ENCODE measurements around the gene OSGIN1. TPM values are rescaled to one million over a fixed set of nuclear protein-coding genes. Genes with fewer than 3 reads are reported as not detected.
"Not testable (repeated sequence)": the region's sequence is repeated elsewhere in the genome, so short reads cannot be mapped to it uniquely, and the experiment has no call there.

Gene OSGIN1
- polyA plus RNA-seq, 3 donors = 0.33 to 0.48 (median 0.47) TPM

DNA sequence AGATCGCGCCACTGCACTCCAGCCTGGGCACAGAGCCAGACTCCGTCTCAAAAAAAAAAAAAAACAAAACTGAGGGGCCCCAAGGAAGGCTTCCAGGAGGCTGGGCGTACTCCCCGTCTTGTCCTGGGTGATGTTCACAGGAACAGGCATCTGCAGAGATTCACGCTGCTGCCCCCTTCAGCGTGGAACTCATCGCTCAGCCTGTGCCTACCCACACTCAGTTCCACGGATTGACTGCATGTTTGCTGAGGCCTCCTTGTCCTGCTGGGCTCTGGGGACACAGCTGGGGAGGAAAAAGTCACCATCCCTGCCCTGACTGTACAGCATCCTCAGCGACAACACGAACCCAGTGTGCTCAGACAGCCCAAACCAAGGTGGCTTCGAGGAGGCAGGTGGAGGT, 12.9 kb upstream of the OSGIN1 start:
- DNase-seq (ENCODE audit: low read depth in 3 of 3, low spot score in 2 of 3) = no peak

DNA sequence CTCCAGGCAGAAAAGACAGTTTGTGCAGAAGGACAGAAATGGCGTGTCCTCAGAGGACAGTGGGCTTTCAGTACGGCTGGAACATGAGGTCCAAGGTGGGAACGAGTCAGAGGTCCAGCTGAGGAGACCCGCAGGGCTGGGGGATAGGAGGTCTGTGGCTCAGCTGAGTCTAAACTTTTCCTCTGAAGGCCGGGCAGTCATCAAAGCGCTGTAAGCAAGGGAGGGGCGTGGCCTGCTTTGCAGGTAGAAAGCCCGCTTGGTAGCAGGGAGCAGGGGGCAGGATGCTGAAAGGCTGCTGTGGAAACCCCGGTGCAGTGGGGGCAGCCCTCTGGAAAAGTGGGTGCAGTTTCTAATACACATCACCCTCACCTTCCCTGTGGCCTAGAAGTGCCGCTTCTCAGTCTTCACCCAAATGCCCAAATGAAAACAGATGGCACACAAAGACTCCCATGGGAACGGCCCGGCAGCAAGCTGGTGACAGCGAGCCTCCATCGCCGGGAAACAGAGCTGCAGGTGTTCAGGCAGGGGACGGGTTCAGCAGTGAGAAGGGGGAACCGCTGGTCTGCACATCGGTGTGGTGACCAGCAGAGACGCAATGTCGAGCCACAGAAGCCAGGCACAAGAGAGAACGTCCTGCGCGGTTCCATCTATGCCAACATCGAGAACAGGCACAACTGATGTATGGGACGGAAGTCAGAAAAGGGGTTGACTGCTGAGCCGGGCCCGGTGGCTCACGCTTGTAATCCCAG, 12.2 kb upstream of the OSGIN1 start:
- DNase-seq (ENCODE audit: low read depth in 3 of 3, low spot score in 2 of 3) = no peak

DNA sequence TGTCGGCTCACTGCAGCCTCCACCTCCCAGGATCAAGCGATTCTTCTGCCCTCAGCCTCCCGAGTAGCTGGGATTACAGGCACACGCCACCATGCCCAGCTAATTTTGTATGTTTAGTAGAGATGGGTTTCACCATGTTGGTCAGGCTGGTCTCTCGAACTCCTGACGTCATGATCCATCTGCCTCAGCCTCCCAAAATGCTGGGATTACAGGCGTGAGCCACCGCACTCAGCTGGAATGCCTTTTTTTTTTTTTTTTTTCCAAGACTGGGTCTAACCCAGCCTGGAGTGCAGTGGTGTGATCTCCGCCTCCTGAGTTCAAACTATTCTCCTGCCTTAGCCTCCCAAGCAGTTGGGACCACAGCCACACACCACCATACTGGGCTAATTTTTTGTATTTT, 11.5 kb upstream of the OSGIN1 start:
- not testable (repeated sequence) for DNase-seq (ENCODE audit: low read depth in 3 of 3, low spot score in 2 of 3)

- DNase-seq (ENCODE audit: low read depth in 3 of 3, low spot score in 2 of 3) = no peak
These were observed 11.0 kb upstream of the OSGIN1 start for GRCh38 chr16:83942074-83942473.

- no peak for DNase-seq (ENCODE audit: low read depth in 3 of 3, low spot score in 2 of 3)
These were observed 10.1 kb upstream of the OSGIN1 start for GRCh38 chr16:83942815-83943515.

DNA sequence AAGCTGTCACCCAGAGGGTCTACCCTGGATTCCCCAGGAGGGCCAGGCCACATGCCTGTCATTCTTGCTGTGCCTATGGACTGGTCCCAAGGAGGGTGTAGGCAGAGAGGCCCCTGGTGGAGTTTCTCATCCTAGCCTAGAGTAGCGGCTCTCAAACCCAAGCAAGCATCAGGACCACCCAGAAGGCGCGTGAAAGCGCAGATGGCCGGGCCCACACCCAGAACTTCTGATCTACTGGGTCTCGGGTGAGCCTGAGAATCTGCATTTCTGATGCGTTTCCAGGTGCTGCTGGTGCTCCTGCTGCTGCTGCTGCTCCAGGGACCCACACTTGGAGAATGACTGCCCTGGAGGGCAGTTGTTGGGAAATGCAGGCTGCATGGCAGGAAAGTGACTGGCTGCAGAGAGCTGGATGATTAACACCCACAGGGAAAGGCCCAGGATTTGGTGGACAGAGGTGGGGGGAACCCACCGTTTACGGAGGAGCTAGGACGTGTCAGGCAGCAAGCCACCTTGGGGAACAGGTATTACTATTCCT, 9.5 kb upstream of the OSGIN1 start:
- no peak for DNase-seq (ENCODE audit: low read depth in 3 of 3, low spot score in 2 of 3)

GRCh38 chr16:83945587-83945986, 7.5 kb upstream of the OSGIN1 start:
- DNase-seq (ENCODE audit: low read depth in 3 of 3, low spot score in 2 of 3) = no peak

GRCh38 chr16:83946154-83946780, 6.8 kb upstream of the OSGIN1 start:
- DNase-seq (ENCODE audit: low read depth in 3 of 3, low spot score in 2 of 3) = no peak

GRCh38 chr16:83946781-83947566, 6.1 kb upstream of the OSGIN1 start:
- DNase-seq (ENCODE audit: low read depth in 3 of 3, low spot score in 2 of 3) = no peak

DNA sequence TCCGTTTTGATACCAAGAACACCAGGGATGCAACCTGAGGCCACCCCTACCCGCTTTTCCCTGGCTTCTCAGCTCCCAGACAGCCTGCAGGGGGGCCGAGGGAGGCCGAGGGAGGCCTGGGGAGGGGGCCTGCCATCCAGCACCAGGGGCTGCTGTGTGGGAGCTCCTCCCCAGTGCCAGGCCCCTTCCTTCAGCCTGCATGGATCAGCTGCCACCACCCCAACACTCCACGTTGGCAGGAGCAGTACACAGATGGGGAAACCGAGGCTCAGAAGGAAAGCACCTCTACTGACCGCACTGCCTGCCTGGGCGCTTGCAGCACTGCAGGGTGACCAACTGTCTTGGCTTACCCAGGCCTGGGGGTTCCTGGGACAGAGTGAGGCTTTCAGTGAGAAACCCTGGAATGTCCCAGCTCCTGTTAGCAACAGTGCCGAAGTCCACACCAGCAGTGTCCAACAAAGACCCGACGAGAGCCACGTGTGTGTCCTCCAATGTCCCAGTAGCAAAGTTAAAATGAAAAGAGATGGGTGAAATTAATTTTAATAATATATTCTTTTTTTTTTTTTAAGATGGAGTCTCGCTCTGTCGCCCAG, 5.3 kb upstream of the OSGIN1 start:
- no peak for DNase-seq (ENCODE audit: low read depth in 3 of 3, low spot score in 2 of 3)

DNA sequence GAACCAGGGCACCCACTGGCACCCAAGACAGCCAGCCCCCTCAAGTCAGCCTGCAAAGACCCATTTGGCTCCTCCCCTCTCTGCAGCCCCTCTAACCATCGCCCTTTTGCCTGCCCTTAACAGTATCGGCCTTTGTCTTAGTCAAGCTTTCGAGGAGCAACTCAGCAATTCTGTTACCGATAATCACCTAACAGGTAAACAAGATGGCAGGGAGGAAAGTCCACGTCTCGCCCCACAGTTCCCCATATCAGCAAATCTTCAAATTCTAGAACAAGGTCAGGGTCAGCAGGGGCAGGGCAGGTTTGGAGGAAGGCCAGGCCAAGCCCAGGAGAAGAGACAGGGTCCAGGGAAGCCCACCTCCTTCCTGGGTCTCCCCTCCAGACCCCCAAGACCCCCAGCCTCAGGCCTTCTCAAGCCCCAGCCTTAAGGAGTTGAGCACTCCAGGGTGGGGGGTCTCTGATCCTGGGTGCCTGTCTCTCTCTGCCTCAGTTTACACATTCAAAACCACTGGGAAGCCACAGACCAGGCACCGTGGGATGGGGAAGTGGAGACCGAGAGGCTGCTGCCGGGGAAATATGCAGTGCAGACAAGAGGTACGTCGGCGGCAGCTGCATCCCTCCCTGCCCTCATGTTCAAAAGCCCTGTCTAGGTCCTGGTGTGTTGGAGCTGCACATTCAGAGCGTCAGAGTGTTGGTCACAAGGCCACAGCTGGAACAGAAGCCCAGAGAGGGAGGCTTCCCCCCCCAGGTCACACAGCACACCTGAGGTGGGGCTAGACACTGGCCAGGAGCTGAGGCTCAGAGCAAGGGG, 3.9 kb upstream of the OSGIN1 start:
- no peak for DNase-seq (ENCODE audit: low read depth in 3 of 3, low spot score in 2 of 3)

DNA sequence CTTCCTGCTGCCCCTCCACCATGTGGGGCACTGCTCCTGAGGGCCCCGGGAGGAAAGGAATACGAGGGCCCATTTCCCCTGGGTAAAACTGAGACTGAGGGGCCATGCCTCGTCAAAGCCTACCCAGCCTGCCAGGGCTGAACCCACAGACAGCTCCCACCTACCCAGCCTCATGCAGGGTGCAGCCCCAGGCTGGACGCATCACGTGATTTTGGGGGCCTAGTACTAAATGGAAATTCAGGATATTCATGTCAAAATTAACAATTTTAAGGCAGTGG, 3.4 kb upstream of the OSGIN1 start:
- DNase-seq (ENCODE audit: low read depth in 3 of 3, low spot score in 2 of 3) = no peak

GRCh38 chr16:83950862-83951399, 2.1 kb upstream of the OSGIN1 start:
- not testable (repeated sequence) for DNase-seq (ENCODE audit: low read depth in 3 of 3, low spot score in 2 of 3)

DNA sequence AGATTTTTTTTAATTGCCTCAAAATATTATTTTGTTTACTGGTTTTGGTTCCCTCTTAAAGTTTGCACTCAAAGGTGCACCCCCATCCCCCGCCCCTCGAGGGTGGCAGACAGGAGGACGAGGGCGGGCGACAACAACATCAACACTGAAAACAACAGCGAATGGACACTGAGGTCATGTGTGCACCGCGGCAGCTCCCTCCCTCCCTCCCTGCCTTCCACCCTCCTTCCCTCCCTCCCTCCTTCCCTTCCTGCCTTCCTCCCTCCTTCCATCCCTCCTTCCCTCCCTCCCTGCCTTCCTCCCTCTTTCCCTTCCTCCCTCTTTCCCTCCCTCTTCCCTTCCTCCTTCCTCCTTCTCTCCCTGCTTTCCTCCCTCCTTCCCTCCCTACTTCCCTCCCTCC, 1.5 kb upstream of the OSGIN1 start:
- no peak for DNase-seq (ENCODE audit: low read depth in 3 of 3, low spot score in 2 of 3)

- DNase-seq (ENCODE audit: low read depth in 3 of 3, low spot score in 2 of 3) = no peak
These were observed 477 bp upstream of the OSGIN1 start for GRCh38 chr16:83952587-83952939.

GRCh38 chr16:83953796-83954576, 946 bp downstream of the OSGIN1 start:
- no peak for DNase-seq (ENCODE audit: low read depth in 3 of 3, low spot score in 2 of 3)

DNA sequence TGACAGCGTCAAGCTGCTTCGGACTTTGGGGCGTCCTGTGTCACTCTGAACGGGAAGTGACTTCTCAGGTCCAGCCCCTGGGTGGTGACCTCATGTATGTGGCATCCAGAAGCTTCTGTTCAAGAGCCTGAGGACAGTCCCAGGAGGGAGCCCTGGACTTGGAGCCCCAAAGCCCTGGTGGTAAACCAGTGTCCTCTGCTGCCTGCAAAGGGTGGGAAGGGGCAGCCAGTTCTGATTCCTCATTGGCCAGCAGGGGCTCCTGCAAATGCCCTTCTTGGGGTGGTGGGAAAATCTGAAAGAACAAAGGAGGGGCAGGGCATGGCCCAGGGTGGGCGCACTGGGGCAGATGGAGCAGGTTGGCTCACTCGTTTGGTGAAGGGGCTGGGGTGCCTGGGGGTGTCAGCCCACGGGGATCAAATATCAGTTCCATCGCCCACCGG, 1.6 kb downstream of the OSGIN1 start:
- DNase-seq (ENCODE audit: low read depth in 3 of 3, low spot score in 2 of 3) = no peak

GRCh38 chr16:83955218-83956130, 2.4 kb downstream of the OSGIN1 start:
- DNase-seq (ENCODE audit: low read depth in 3 of 3, low spot score in 2 of 3) = no peak

Data from right renal cortex interstitium (tissue), 3 donors.